ENCODE data around the gene OTULINL.

OTULINL gene

DNA sequence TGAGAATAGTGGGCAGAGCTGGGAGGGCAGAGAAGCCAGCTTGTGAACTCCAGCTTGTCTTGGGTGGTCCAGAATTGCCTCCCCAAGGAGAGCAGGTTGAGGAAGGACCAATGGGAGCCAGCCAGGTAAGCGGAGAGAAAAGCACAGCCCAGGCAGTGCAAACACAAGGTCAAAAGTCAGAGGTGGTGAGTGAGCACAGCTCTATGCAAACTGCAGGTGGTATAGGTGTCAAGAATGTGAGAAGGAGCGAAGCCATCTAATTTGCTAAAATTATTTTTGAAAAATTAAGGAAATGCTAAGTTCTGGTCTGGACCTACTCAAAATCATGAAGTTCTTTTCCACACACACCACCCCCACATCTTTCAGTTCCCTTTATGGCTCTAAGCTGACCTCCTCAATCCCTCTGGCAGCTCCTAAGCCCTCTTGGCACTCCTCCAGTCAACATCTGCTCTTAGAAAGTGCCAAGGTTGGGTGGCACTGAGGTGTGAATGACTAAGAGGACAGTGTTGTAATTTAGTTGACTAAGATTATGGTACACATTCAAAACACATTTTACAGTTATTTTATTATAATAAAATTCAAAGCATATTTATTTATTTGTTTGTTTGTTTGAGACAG is 6.6 kb upstream of the OTULINL start:
- no peaks in the 10 kb centered on the region for H3K79me2 ChIP-seq (ENCODE audit: control insufficient read depth, insufficient read depth, low read length, poor library complexity)
- no peak overlapping the region for H3K23ac ChIP-seq (ENCODE audit: low read length)
- no peak overlapping the region for H2AK5ac ChIP-seq (ENCODE audit: low read length)
- H3K9ac ChIP-seq (ENCODE audit: low read length), result no peak overlapping the region
- H3K79me1 ChIP-seq (ENCODE audit: low read length), result no peaks in the 10 kb centered on the region
- H3K4ac ChIP-seq (ENCODE audit: low read depth, low read length), result no peak overlapping the region
- no peak overlapping the region for H2BK120ac ChIP-seq (ENCODE audit: insufficient read depth, low read length, poor library complexity)
- no peak overlapping the region for H4K12ac ChIP-seq (ENCODE audit: low read depth, low read length)
- no peaks in the 10 kb centered on the region for H3K27me3 ChIP-seq (ENCODE audit: insufficient read depth, low read length)
- no peak overlapping the region for H3K4me3 ChIP-seq (ENCODE audit: low read depth, low read length)
- H3K18ac ChIP-seq (ENCODE audit: low read length), result no peak overlapping the region
- H3K4me2 ChIP-seq (ENCODE audit: low read length), result no peak overlapping the region
- no peak overlapping the region for H4K8ac ChIP-seq (ENCODE audit: low read depth, low read length)
- no peak overlapping the region for H2AFZ ChIP-seq (ENCODE audit: insufficient read depth, low read length, poor library complexity)
- peak in 1 of 2 donors; percentile 21 for DNase-seq
- H2BK5ac ChIP-seq (ENCODE audit: low read depth, low read length, poor library complexity), result no peak overlapping the region
- peaks cover 2% of the 10 kb centered on the region for H3K9me3 ChIP-seq (ENCODE audit: insufficient read depth, low read depth, low read length)
- no peaks in the 10 kb centered on the region for H3K36me3 ChIP-seq (ENCODE audit: control insufficient read depth in 1 of 2, insufficient read depth in 2 of 2, low read length in 2 of 2)
- H4K91ac ChIP-seq (ENCODE audit: low read depth, low read length), result no peak overlapping the region
- WGBS (ENCODE audit: extremely low coverage, insufficient coverage, insufficient read length), result no CpG with 5 or more reads among the region's 2 CpGs
- H3K4me1 ChIP-seq (ENCODE audit: control insufficient read depth in 1 of 2, insufficient read depth in 2 of 2, low read length in 2 of 2), result peaks cover 0 to 1% of the 10 kb centered on the region in 2 experiments
- H3K27ac ChIP-seq (ENCODE audit: low read depth, low read length), result no peak overlapping the region
- H3K14ac ChIP-seq (ENCODE audit: low read length), result no peak overlapping the region
- no peak overlapping the region for H2BK12ac ChIP-seq (ENCODE audit: low read length)

GRCh38 chr5:14576206-14576605 is 5.4 kb upstream of the OTULINL start:
- peak in 1 of 2 donors; percentile 38 for DNase-seq
- Histone ChIP-seq H3K14ac (ENCODE audit: low read length) (no peak overlapping the region), H2BK12ac (ENCODE audit: low read length) (no peak overlapping the region), H2AFZ (ENCODE audit: insufficient read depth, low read length, poor library complexity) (no peak overlapping the region), H3K9ac (ENCODE audit: low read length) (no peak overlapping the region), H2BK120ac (ENCODE audit: insufficient read depth, low read length, poor library complexity) (no peak overlapping the region), H3K79me2 (ENCODE audit: control insufficient read depth, insufficient read depth, low read length, poor library complexity) (no peaks in the 10 kb centered on the region), H3K4me1 (ENCODE audit: control insufficient read depth in 1 of 2, insufficient read depth in 2 of 2, low read length in 2 of 2) (peaks cover 0 to 1% of the 10 kb centered on the region in 2 experiments), H3K27me3 (ENCODE audit: insufficient read depth, low read length) (no peaks in the 10 kb centered on the region), H3K27ac (ENCODE audit: low read depth, low read length) (no peak overlapping the region), H4K91ac (ENCODE audit: low read depth, low read length) (no peak overlapping the region), H3K36me3 (ENCODE audit: control insufficient read depth in 1 of 2, insufficient read depth in 2 of 2, low read length in 2 of 2) (no peaks in the 10 kb centered on the region), H3K18ac (ENCODE audit: low read length) (no peak overlapping the region), H3K4me2 (ENCODE audit: low read length) (no peak overlapping the region), H3K9me3 (ENCODE audit: insufficient read depth, low read depth, low read length) (peaks cover 2% of the 10 kb centered on the region), H4K12ac (ENCODE audit: low read depth, low read length) (no peak overlapping the region), H3K4ac (ENCODE audit: low read depth, low read length) (no peak overlapping the region), H2AK5ac (ENCODE audit: low read length) (no peak overlapping the region), H3K79me1 (ENCODE audit: low read length) (no peaks in the 10 kb centered on the region), H4K8ac (ENCODE audit: low read depth, low read length) (no peak overlapping the region), H3K4me3 (ENCODE audit: low read depth, low read length) (no peak overlapping the region), H2BK5ac (ENCODE audit: low read depth, low read length, poor library complexity) (no peak overlapping the region), H3K23ac (ENCODE audit: low read length) (no peak overlapping the region)
- WGBS (ENCODE audit: extremely low coverage, insufficient coverage, insufficient read length), result no CpG with 5 or more reads among the region's 7 CpGs

DNA sequence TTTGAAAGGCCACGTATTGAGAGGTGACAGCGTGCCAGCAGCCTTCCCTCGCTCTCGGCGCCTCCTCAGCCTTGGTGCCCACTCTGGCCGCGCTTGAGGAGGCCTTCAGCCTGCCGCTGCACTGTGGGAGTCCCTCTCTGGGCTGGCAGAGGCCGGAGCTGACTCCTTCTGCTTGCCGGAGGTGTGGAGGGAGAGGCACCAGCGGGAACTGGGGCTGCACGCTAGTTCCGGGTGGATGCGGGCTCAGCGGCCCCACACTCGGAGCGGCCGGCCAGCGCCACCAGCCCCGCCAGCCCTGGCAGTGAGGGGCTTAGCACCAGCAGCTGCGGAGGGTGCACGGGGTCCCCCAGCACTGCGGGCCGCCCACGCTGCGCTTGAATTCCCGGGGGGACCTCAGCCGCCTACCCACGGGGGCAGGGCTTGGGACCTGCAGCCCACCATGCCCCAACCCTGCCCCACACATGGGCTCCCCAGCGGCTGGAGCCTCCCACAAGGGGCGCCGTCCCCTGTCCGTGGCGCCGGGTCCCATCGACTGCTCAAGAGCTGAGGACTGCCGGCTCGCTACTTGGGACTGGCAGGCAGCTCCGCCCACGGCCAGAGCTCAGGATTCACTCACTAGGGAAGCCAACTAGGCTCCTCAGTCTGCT is 4.4 kb upstream of the OTULINL start:
- Histone ChIP-seq H4K8ac (ENCODE audit: low read depth, low read length) (no peak overlapping the region), H3K4me3 (ENCODE audit: low read depth, low read length) (no peak overlapping the region), H3K9me3 (ENCODE audit: insufficient read depth, low read depth, low read length) (peaks cover 2% of the 10 kb centered on the region), H3K79me1 (ENCODE audit: low read length) (peaks cover 3% of the 10 kb centered on the region), H3K14ac (ENCODE audit: low read length) (no peak overlapping the region), H2BK120ac (ENCODE audit: insufficient read depth, low read length, poor library complexity) (no peak overlapping the region), H3K18ac (ENCODE audit: low read length) (no peak overlapping the region), H3K4ac (ENCODE audit: low read depth, low read length) (no peak overlapping the region), H2BK12ac (ENCODE audit: low read length) (no peak overlapping the region), H4K91ac (ENCODE audit: low read depth, low read length) (no peak overlapping the region), H3K4me1 (ENCODE audit: control insufficient read depth in 1 of 2, insufficient read depth in 2 of 2, low read length in 2 of 2) (peaks cover 0 to 3% of the 10 kb centered on the region in 2 experiments), H3K27me3 (ENCODE audit: insufficient read depth, low read length) (no peaks in the 10 kb centered on the region), H3K79me2 (ENCODE audit: control insufficient read depth, insufficient read depth, low read length, poor library complexity) (peaks cover 1% of the 10 kb centered on the region), H3K4me2 (ENCODE audit: low read length) (no peak overlapping the region), H2AK5ac (ENCODE audit: low read length) (no peak overlapping the region), H2AFZ (ENCODE audit: insufficient read depth, low read length, poor library complexity) (no peak overlapping the region), H4K12ac (ENCODE audit: low read depth, low read length) (no peak overlapping the region), H3K36me3 (ENCODE audit: control insufficient read depth in 1 of 2, insufficient read depth in 2 of 2, low read length in 2 of 2) (no peaks in the 10 kb centered on the region), H3K27ac (ENCODE audit: low read depth, low read length) (no peak overlapping the region), H3K23ac (ENCODE audit: low read length) (no peak overlapping the region), H2BK5ac (ENCODE audit: low read depth, low read length, poor library complexity) (no peak overlapping the region), H3K9ac (ENCODE audit: low read length) (no peak overlapping the region)
- no peak for DNase-seq
- no CpG with 5 or more reads among the region's 40 CpGs for WGBS (ENCODE audit: extremely low coverage, insufficient coverage, insufficient read length)

GRCh38 chr5:14577971-14578370 is 3.6 kb upstream of the OTULINL start:
- peaks cover 2% of the 10 kb centered on the region for H3K9me3 ChIP-seq (ENCODE audit: insufficient read depth, low read depth, low read length)
- H3K79me1 ChIP-seq (ENCODE audit: low read length), result peaks cover 3% of the 10 kb centered on the region
- H3K14ac ChIP-seq (ENCODE audit: low read length), result no peak overlapping the region
- no peak overlapping the region for H3K4me2 ChIP-seq (ENCODE audit: low read length)
- no peak overlapping the region for H2BK120ac ChIP-seq (ENCODE audit: insufficient read depth, low read length, poor library complexity)
- H3K9ac ChIP-seq (ENCODE audit: low read length), result no peak overlapping the region
- no peak overlapping the region for H2BK12ac ChIP-seq (ENCODE audit: low read length)
- peaks cover 1% of the 10 kb centered on the region for H3K79me2 ChIP-seq (ENCODE audit: control insufficient read depth, insufficient read depth, low read length, poor library complexity)
- H3K36me3 ChIP-seq (ENCODE audit: control insufficient read depth in 1 of 2, insufficient read depth in 2 of 2, low read length in 2 of 2), result no peaks in the 10 kb centered on the region
- no peak overlapping the region for H2AK5ac ChIP-seq (ENCODE audit: low read length)
- H3K18ac ChIP-seq (ENCODE audit: low read length), result no peak overlapping the region
- no CpG with 5 or more reads among the region's 4 CpGs for WGBS (ENCODE audit: extremely low coverage, insufficient coverage, insufficient read length)
- peaks cover 0 to 3% of the 10 kb centered on the region in 2 experiments for H3K4me1 ChIP-seq (ENCODE audit: control insufficient read depth in 1 of 2, insufficient read depth in 2 of 2, low read length in 2 of 2)
- no peak for DNase-seq
- no peak overlapping the region for H3K23ac ChIP-seq (ENCODE audit: low read length)
- no peak overlapping the region for H4K91ac ChIP-seq (ENCODE audit: low read depth, low read length)
- H2BK5ac ChIP-seq (ENCODE audit: low read depth, low read length, poor library complexity), result no peak overlapping the region
- no peak overlapping the region for H4K8ac ChIP-seq (ENCODE audit: low read depth, low read length)
- no peak overlapping the region for H3K27ac ChIP-seq (ENCODE audit: low read depth, low read length)
- no peak overlapping the region for H4K12ac ChIP-seq (ENCODE audit: low read depth, low read length)
- no peak overlapping the region for H2AFZ ChIP-seq (ENCODE audit: insufficient read depth, low read length, poor library complexity)
- no peak overlapping the region for H3K4me3 ChIP-seq (ENCODE audit: low read depth, low read length)
- H3K27me3 ChIP-seq (ENCODE audit: insufficient read depth, low read length), result no peaks in the 10 kb centered on the region
- no peak overlapping the region for H3K4ac ChIP-seq (ENCODE audit: low read depth, low read length)

Data from trophoblast cell (in vitro differentiated cells and primary cell).